NB4 (cell line): Measurements from ENCODE around the gene BORCS8.

Experiments used
- DNase-seq: peaks from one replicate; pipeline ENCODE4 v3.0.0; 2010; ENCODE audit warnings: low read depth
- H3K4me3 ChIP-seq: one replicate; pipeline ENCODE4 v1.5.1; 2011; ENCODE audit warnings: mild to moderate bottlenecking, low read depth, low read length, moderate library complexity
- MYC ChIP-seq: IDR thresholded peaks from 2 replicates; pipeline ENCODE4 v1.6.1; 2011; ENCODE audit warnings: low read depth, low read length
- POLR2A ChIP-seq: IDR thresholded peaks from 2 replicates; pipeline ENCODE4 v1.6.1; 2011; ENCODE audit warnings: mild to moderate bottlenecking; ENCODE audit not compliant: insufficient read length; ENCODE audit errors: extremely low read depth
- TF ChIP-seq, protein P1 (sequence below): IDR thresholded peaks from 2 replicates; pipeline ENCODE4 v1.6.1; 2011; ENCODE audit warnings: low read depth, low read length
- TF ChIP-seq, protein P2 (sequence below): IDR thresholded peaks from one replicate; pipeline ENCODE4 v1.5.1; 2012; ENCODE audit warnings: low read depth, low read length

The BORCS8 gene

DNA sequence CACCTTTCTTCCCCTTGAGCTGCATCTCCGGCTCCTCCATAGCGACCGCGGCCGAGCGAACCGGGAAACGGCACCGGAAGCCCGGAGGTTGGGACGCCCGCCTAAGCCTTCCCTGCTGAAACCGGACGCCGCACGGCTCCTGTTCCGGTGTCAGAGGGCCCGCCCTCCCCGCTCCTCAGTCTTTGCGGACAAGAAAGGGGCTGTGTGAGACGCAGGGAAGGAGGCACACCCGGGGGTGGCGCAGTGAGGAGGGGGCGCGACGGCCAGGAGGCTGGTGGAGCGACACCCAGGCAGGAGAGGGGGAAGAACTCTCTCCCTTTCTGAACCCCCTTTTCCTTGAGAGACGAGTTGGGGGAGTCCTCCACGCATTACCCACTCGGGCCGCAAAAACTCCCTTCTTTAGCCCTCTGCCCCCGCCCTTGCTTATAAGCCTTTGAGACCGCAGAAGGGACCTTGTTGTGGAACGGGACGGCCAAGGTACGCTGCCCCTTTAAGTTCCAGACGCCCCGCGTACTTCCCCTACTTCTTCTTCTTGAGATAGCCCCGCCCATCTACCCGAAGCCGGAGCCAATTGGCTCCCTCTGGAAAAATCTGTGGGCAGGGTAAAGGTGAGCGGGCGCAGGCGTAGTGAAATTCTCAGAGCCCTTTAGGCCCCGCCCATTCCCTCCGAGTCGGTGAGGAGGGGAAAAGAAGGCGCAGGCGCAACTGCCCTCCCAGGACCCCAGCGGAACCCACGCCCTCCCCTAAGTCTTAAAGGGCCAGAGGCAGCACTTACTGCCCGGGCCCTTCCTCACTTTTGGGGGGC lies at the start of gene BORCS8, which contains the start of gene RFXANK:
TSS of gene BORCS8 (minus strand) at position 75 of the 805 bp plus-strand sequence. CDS start at position 40, 35 bp downstream.
TSS of gene RFXANK (plus strand) at position 181 of the 805 bp plus-strand sequence. CDS start 1,689 bp downstream, outside the sequence.
- TF ChIP-seq MYC (peak; percentile 16; the same call in 1 of the 2 replicates), POLR2A (peak; percentile 55)
- TF ChIP-seq, protein P1, sequence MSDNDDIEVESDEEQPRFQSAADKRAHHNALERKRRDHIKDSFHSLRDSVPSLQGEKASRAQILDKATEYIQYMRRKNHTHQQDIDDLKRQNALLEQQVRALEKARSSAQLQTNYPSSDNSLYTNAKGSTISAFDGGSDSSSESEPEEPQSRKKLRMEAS = 0 out of 2 replicates have a peak, but pooled peaks have one; percentile 51
- TF ChIP-seq, protein P2, sequence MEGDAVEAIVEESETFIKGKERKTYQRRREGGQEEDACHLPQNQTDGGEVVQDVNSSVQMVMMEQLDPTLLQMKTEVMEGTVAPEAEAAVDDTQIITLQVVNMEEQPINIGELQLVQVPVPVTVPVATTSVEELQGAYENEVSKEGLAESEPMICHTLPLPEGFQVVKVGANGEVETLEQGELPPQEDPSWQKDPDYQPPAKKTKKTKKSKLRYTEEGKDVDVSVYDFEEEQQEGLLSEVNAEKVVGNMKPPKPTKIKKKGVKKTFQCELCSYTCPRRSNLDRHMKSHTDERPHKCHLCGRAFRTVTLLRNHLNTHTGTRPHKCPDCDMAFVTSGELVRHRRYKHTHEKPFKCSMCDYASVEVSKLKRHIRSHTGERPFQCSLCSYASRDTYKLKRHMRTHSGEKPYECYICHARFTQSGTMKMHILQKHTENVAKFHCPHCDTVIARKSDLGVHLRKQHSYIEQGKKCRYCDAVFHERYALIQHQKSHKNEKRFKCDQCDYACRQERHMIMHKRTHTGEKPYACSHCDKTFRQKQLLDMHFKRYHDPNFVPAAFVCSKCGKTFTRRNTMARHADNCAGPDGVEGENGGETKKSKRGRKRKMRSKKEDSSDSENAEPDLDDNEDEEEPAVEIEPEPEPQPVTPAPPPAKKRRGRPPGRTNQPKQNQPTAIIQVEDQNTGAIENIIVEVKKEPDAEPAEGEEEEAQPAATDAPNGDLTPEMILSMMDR = no peak
- peak; percentile 99 for DNase-seq

DNA sequence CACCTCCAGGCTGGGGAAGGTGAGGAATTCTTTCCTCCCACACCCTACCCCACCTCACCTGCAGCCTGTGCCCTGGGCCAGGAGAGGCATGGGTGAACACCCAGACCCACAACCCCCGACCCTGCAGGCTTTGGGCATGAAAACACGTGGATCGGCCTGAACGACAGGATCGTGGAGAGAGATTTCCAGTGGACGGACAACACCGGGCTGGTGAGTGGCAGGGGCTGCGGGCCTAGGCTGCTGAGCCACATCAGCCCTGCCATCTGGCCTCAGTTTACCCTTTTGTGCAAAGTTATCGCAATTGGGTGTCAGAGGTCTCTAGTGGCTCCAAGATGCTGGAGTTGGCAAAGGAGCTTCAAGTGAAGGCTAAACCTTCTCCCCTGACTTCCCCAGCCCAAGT lies 48.5 kb upstream of the BORCS8 start:
- no peak for TF ChIP-seq MYC
- TF ChIP-seq, protein P2 = no peak
- no peak for TF ChIP-seq POLR2A
- TF ChIP-seq, protein P1 = no peak
- DNase-seq = no peak
- no peak overlapping the region for H3K4me3 ChIP-seq

More for the DNA sequence above, at the start of gene BORCS8, which contains the start of gene RFXANK:
- peak within 1 kb of the TSS; percentile 97 for H3K4me3 ChIP-seq

DNA sequence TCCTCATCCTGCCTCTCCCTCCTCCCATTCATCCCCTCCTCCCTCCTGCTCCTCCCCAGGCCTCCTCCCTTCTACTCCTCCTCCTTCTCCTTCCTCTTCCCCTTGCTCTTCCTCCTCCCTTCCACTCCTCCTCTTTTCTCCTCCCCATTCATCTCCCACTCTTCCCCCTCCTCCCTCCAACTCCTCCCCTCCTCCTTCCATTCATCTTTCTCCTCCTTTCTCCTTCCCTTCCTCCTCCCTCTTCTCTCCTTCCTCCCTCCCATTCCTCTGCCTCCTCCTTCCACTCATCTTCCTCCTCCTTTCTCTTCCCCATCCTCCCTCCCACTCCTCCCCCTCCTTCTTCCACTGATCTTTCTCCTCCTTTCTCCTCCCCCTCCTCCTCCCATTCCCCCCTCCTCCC lies 47.7 kb upstream of the BORCS8 start:
- H3K4me3 ChIP-seq = no peak overlapping the region
- DNase-seq = no peak
- no peak for TF ChIP-seq MYC
- no peak for TF ChIP-seq POLR2A
- TF ChIP-seq, protein P2 = no peak
- TF ChIP-seq, protein P1 = no peak

DNA sequence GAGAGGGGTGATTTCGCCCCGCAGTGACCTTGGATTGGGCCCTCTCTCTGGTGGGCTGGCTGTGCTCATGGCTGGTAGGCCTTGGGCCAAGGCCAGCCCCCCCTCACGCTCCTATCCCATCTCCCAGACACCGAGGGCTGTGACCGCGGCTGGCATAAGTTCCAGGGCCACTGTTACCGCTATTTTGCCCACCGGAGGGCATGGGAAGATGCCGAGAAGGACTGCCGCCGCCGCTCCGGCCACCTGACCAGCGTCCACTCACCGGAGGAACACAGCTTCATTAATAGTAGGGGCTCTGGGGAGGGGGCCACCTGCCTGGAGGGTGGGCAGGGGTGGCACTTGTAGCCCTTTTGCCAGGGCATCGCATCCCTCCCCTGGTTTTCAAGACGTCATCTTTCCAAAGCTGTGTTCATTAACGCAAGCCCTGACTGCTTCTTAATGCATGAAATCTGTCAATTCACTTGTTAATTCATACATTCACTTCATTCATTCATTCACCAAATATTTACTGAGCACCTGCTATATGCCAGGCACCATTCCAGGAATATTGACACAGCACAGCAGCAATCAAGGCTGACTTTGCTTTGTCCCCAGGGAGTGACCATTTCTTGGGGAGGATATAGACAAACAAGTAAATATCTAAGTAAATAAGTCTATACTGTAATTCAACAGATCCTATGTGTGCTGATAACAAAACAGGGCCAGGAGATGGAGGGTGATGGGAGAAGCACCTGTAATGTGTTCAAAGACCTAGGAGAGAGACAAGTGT lies 46.4 kb upstream of the BORCS8 start:
- TF ChIP-seq, protein P2 = no peak
- TF ChIP-seq, protein P1 = no peak
- no peak for TF ChIP-seq POLR2A
- no peak for TF ChIP-seq MYC
- H3K4me3 ChIP-seq = no peak overlapping the region
- no peak for DNase-seq

DNA sequence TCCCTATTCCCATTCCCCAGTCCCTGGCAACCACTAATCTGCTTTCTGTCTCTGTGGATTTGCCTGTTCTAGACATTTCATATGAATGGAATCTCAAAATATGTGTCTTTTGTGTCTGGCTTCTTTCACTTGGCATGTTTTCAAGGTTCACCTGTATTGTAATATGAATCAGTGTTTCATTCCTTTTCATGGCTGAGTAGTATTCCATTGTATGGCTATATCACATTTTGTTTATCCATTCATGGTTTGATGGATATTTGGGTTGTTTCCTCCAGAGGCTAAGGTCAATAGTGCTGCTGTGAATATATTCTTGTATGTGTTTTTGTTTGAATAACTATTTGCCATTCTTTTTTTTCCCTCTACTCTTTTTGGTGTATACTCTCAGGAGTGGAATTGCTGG lies 44.2 kb upstream of the BORCS8 start:
- no peak for DNase-seq
- TF ChIP-seq, protein P1 = no peak
- TF ChIP-seq, protein P2 = no peak
- TF ChIP-seq POLR2A = no peak
- TF ChIP-seq MYC = no peak
- no peak overlapping the region for H3K4me3 ChIP-seq
